DND-41 (cell line): ENCODE results near the gene VSTM2B.

Experiments used
- ATAC-seq: fragments of 200-7000 bp; cut with Tn5 transposase; 3 replicates; pipeline ENCODE4 v1.9.1; 2021; ENCODE audit warnings: low read depth; ENCODE audit not compliant: insufficient read depth
- DNase-seq: peaks from one replicate; pipeline ENCODE4 v3.0.0-alpha.2; 2020
- H2AFZ ChIP-seq: 2 replicates; pipeline ENCODE4 v1.6.0; 2012; ENCODE audit warnings: low read depth, low read length
- H3K27ac ChIP-seq: 2 replicates; pipeline ENCODE4 v1.5.1; 2012; ENCODE audit warnings: low read length, inconsistent platforms
- H3K27me3 ChIP-seq: fragments of 200-600 bp; sonication (generic); 2 replicates; pipeline ENCODE4 v1.6.0; 2012; ENCODE audit warnings: low read length, mild to moderate bottlenecking, inconsistent platforms; ENCODE audit not compliant: insufficient read depth, poor library complexity
- H3K36me3 ChIP-seq: 2 replicates; pipeline ENCODE4 v1.5.1; 2012; ENCODE audit warnings: low read length, inconsistent platforms; ENCODE audit not compliant: insufficient read depth
- H3K4me1 ChIP-seq: 2 replicates; pipeline ENCODE4 v1.5.1; 2012; ENCODE audit warnings: mild to moderate bottlenecking, low read length; ENCODE audit not compliant: insufficient read depth
- H3K4me2 ChIP-seq: 2 replicates; pipeline ENCODE4 v1.6.0; 2012; ENCODE audit warnings: mild to moderate bottlenecking, moderate library complexity, low read length, inconsistent platforms; ENCODE audit not compliant: insufficient read depth
- H3K4me3 ChIP-seq, 2 experiments: fragments of 200-600 bp in 1 of 2; shearing (Covaris generic) in 1 of 2; 2 replicates each; pipeline ENCODE4 v1.5.1; 2012 to 2016; ENCODE audit warnings: inconsistent platforms in 2 of 2, low read length in 2 of 2, mild to moderate bottlenecking in 2 of 2, low read depth in 1 of 2, moderate library complexity in 1 of 2
- H3K79me2 ChIP-seq: 2 replicates; pipeline ENCODE4 v1.6.0; 2012; ENCODE audit warnings: low read length, inconsistent platforms; ENCODE audit not compliant: insufficient read depth
- H3K9ac ChIP-seq: 2 replicates; pipeline ENCODE4 v1.6.0; 2012; ENCODE audit warnings: low read depth, mild to moderate bottlenecking, inconsistent platforms, low read length, moderate library complexity
- H3K9me3 ChIP-seq: 2 replicates; pipeline ENCODE4 v1.5.1; 2012; ENCODE audit warnings: low read length, moderate library complexity, mild to moderate bottlenecking, inconsistent platforms; ENCODE audit not compliant: insufficient read depth, severe bottlenecking
- H4K20me1 ChIP-seq: 2 replicates; pipeline ENCODE4 v1.6.0; 2012; ENCODE audit warnings: low read length; ENCODE audit not compliant: insufficient read depth
- EZH2 ChIP-seq: IDR thresholded peaks from 3 replicates; pipeline ENCODE4 v1.6.1; 2012; ENCODE audit warnings: borderline replicate concordance, low read depth, mild to moderate bottlenecking, moderate library complexity, low read length, inconsistent platforms; ENCODE audit not compliant: severe bottlenecking
- TF ChIP-seq, protein P1 (sequence below): IDR thresholded peaks from 2 replicates; pipeline ENCODE4 v1.5.1; 2012; ENCODE audit warnings: borderline replicate concordance, low read length, moderate library complexity, mild to moderate bottlenecking; ENCODE audit not compliant: poor library complexity, severe bottlenecking; ENCODE audit errors: extremely low read depth

The VSTM2B gene

GRCh38 chr19:29497241-29497640 lies 28.6 kb upstream of the VSTM2B start:
- H3K79me2 ChIP-seq: no peaks in the 10 kb centered on the region
- no peak overlapping the region for H2AFZ ChIP-seq
- no peak overlapping the region for H3K27ac ChIP-seq
- H3K4me1 ChIP-seq: no peaks in the 10 kb centered on the region
- no peaks in the 10 kb centered on the region for H3K36me3 ChIP-seq
- H3K9ac ChIP-seq: no peak overlapping the region
- no peaks in the 10 kb centered on the region for H3K9me3 ChIP-seq
- no peaks in the 10 kb centered on the region for H3K27me3 ChIP-seq
- no peak overlapping the region for H3K4me2 ChIP-seq
- ATAC-seq (no peak), DNase-seq (no peak)
- H4K20me1 ChIP-seq: no peaks in the 10 kb centered on the region; the same call in 1 of the 2 replicates
- H3K4me3 ChIP-seq: no peak overlapping the region
- TF ChIP-seq EZH2: no peak
- TF ChIP-seq, protein P1, sequence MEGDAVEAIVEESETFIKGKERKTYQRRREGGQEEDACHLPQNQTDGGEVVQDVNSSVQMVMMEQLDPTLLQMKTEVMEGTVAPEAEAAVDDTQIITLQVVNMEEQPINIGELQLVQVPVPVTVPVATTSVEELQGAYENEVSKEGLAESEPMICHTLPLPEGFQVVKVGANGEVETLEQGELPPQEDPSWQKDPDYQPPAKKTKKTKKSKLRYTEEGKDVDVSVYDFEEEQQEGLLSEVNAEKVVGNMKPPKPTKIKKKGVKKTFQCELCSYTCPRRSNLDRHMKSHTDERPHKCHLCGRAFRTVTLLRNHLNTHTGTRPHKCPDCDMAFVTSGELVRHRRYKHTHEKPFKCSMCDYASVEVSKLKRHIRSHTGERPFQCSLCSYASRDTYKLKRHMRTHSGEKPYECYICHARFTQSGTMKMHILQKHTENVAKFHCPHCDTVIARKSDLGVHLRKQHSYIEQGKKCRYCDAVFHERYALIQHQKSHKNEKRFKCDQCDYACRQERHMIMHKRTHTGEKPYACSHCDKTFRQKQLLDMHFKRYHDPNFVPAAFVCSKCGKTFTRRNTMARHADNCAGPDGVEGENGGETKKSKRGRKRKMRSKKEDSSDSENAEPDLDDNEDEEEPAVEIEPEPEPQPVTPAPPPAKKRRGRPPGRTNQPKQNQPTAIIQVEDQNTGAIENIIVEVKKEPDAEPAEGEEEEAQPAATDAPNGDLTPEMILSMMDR: no peak

DNA sequence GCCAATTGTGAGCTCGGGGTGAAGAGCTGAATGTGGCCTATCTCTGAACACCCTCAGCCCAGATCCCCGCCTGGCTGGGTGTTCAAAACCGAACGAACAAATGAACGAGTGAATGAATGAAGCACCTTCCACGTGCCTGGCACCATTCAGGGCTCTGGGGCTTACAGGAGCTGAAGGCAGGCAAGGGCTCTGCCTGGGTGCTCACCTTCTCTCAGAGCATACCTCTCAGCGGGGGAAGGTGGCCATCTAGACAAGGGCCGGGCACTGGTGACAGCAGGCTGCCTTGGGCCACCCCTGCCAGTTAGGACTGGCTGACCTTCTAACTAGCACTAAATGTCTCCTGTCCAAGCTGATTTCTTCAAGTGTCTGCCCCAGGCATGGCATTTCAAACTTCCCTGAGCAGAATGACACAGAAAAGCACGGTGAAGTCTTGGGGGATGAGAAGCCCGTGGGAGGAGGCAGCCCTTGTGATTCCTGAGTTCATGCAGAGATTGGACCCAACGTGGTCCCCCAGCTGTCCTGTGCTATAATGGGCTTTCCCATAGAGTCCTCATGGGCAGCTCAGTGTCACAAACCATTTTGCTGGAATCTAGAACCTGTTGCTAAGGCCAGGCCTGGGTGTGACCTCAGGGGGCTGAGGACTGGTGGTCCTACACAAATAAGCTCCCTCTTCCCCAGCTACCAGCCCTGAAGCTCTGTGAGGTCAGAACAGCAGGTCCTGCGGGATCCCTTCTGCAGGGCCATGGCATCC lies 27.9 kb upstream of the VSTM2B start:
- Histone ChIP-seq H4K20me1 (no peaks in the 10 kb centered on the region; the same call in 1 of the 2 replicates), H3K4me1 (no peaks in the 10 kb centered on the region), H2AFZ (no peak overlapping the region), H3K79me2 (no peaks in the 10 kb centered on the region), H3K9ac (no peak overlapping the region), H3K4me2 (no peak overlapping the region), H3K9me3 (no peaks in the 10 kb centered on the region), H3K27me3 (no peaks in the 10 kb centered on the region), H3K36me3 (no peaks in the 10 kb centered on the region), H3K27ac (no peak overlapping the region), H3K4me3 (no peak overlapping the region)
- no peak for ATAC-seq
- DNase-seq: no peak
- TF ChIP-seq, protein P1: no peak
- TF ChIP-seq EZH2: no peak

DNA sequence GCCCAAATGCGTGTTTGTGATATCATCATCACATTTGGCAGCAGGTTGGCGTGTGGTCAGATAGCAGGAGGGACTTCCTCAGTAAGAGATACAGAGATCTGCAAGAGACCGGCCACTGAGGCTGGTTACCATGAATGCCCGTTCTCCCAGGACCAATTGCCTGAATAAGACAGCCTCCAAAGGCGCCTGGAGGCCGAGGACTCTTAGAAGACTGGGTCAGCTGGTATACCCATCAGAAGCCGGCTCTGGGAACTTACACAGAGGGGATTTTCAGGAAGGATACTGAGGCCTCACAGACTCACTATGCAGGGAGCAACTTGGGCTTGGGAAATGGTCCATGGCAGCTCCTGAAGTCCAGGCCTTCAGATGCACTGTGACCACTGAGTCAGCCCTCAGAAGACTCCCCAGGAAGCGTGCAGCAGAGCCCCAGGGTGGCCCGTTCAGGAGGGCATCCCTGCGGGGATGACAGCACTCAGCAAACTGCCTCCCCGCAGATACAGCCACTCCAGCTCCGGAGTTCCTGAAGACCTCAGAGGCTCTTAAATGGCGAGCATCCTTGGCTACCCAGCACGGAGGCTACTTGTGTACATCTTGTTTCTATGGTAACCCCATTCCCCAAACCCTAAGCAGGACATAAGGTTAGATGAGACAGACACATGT lies 26.4 kb upstream of the VSTM2B start:
- Histone ChIP-seq H3K79me2 (no peaks in the 10 kb centered on the region), H3K4me3 (no peak overlapping the region), H3K4me1 (no peaks in the 10 kb centered on the region), H3K9ac (no peak overlapping the region), H3K27ac (no peak overlapping the region), H3K9me3 (no peaks in the 10 kb centered on the region), H3K36me3 (no peaks in the 10 kb centered on the region), H2AFZ (no peak overlapping the region), H4K20me1 (no peaks in the 10 kb centered on the region; the same call in 1 of the 2 replicates), H3K27me3 (no peaks in the 10 kb centered on the region), H3K4me2 (no peak overlapping the region)
- TF ChIP-seq EZH2: no peak
- TF ChIP-seq, protein P1: no peak
- ATAC-seq: no peak
- DNase-seq: no peak
